Measurements from ENCODE around the gene ZNF683.
"Not testable (repeated sequence)": the region's sequence is repeated elsewhere in the genome, so short reads cannot be mapped to it uniquely, and the experiment has no call there.

Gene ZNF683

DNA sequence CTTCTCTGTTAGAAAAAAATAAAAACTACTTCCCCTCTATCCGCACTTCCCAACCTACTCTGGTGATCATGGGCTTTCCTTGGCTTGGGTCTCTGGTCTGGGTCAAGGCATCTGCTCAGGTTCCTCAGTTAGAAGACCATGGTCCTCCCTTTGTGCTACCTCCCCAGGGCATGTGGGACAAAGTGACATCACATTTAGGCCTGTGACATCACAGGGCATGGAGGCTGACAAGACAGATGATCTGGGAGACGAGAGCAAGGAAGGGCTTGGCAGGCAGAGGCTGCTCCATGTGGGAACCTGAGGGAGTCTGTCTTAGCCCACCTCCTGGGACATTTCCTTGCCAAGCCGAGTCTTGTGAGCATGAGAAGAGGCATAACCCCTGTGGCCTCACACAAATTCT, at the start of gene ZNF683:
TSS of gene ZNF683 (minus strand) at position 140 of the 400 bp plus-strand sequence. CDS start 4,179 bp downstream, outside the sequence.
- not testable (repeated sequence) for DNase-seq (ENCODE audit: low spot score)

DNA sequence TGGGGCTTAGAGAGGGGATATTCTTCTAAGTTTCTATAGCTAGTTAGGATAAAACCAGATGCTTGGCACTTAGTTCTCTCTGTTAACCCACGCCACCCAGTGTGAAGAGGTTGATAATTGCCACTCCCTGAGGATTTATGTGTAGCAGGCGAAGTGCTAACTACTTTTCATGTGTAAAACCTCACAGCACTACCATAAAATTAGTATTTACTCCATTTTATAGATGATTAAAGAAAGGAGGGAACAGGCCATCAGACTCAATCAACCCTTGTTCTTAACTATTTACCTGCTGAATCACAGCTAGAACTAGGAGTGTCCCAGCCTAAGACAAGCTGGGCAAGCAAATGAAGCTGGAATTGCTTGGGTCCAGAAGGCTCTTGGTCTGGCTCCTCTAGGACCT, 46.9 kb upstream of the ZNF683 start:
- DNase-seq (ENCODE audit: low spot score) = no peak

DNA sequence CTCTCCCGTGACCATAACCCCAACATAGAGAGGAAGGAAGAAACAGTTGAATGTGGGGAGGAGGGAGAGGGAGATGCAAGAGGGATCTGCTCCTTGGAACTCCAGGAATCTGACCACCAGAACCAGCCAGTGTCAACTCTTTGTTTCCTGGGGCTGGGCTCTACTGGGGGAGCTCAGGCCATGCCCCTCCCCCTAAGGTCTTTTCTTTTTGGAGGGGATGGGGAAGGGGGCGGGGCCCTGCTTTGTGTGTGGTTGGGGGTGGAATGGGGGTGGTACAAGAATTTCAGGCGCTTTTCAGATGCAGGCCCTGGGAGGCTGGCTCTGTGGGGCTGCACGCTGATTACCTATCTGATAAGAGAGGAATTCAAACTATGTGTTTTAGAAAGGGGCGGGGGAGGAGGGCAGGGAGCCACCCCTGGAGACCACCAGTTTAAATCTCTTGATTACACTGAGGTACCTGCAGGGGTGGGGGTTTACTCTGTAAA, 46.4 kb upstream of the ZNF683 start:
- no peak for DNase-seq (ENCODE audit: low spot score)

DNA sequence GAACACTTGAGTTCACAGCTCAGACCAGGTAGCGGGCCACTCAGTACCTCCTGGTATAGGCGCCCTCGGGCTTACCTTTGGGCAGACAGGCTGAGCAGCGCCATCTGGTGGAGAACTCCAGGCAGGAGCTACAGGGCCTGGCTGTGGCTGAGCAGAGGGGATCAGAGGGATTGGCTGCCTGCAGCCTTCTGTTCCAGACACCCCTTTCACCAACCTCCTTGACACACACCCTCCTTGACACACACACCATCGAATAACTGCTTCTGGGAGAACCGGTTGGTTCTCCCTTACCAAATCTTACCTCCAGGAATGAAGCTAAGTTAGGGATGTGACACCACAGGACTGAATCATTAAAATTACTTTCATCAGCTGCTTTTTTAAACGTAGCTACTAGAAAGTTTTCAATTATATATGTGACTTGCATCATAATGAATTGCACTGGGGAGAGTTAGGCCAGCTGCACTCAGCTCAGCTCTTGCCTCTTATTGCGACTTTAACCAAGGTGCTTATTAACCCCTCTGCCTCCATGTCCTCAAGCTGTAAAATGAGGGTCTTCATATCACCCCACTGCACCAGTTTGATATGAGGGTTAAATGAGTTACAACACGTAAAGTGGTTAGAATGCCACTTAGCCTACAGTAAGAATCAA, 44.7 kb upstream of the ZNF683 start:
- peak; percentile 83 for DNase-seq (ENCODE audit: low spot score)

DNA sequence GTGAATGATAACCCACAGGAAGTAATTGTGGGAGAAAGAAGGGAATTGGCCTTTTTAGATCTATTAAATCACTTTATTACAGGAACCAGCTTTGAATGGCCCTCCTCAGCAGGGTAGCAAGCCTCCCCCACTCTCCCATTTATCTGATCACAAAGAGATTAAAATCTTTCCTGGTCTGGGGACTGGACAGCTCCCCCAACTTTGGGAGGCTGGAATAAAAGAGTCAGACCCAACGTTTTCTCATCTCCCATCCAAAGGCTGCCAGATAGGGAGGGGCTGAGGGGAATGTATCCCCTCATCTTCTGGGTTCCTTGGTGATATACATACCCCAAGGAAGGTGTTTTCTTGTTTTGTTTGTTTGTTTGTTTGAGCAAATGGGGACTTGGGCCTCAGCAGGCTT, 40.5 kb upstream of the ZNF683 start:
- no peak for DNase-seq (ENCODE audit: low spot score)

DNA sequence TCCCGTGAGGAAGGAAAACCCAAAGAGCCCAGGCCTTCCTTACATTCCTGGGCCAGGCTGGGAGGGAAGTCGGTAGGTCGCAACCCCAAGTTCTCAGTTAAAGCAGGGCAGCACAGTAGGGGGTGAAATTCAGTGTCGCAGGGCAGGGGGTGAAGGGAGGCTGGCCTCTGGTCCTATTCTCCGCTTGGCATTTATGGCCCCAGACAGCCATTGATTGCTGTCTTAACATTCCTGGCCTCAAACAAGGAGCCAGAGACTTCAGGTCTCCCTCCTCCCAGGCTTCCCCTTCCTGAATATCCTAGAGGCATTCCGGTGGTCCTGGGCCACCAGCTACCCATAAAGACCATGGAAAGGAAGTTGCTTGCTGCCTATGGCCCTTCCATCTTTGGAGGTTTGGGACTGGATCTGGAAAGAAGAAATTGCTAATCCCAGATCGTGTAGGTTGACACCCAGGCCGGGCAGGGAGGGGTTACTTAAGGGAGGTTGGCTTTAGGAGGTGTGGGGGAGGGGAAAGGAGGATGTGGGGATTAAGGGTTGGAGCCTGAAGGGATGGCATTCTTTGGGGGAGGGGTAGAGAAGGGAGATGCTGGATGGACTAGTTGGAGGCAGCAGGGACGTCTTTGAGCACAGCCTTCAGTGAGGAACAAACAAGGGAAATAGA, 39.8 kb upstream of the ZNF683 start:
- DNase-seq (ENCODE audit: low spot score) = no peak

DNA sequence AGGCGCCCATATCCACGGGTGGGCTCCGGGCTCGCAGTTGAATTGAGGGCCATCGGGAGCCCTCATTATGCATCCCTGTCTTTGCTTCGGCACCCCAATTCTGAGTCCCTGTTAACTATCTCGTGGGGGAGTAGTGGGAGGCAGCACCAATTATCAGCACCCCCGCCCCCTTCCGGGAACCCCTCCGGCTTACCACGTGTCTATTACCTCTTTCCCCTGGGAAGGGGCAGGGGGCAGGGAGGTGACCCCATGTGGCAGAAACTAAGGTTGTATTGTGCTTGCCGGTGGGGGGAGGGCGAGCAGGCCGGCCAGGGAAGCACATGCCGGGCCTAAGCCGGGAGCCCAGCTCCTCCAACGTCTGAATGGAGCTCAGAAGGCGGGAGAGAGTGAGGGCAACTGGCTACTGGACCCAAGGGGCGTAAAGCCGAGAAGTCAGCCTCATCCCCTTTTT, 39.1 kb upstream of the ZNF683 start:
- DNase-seq (ENCODE audit: low spot score) = no peak

DNA sequence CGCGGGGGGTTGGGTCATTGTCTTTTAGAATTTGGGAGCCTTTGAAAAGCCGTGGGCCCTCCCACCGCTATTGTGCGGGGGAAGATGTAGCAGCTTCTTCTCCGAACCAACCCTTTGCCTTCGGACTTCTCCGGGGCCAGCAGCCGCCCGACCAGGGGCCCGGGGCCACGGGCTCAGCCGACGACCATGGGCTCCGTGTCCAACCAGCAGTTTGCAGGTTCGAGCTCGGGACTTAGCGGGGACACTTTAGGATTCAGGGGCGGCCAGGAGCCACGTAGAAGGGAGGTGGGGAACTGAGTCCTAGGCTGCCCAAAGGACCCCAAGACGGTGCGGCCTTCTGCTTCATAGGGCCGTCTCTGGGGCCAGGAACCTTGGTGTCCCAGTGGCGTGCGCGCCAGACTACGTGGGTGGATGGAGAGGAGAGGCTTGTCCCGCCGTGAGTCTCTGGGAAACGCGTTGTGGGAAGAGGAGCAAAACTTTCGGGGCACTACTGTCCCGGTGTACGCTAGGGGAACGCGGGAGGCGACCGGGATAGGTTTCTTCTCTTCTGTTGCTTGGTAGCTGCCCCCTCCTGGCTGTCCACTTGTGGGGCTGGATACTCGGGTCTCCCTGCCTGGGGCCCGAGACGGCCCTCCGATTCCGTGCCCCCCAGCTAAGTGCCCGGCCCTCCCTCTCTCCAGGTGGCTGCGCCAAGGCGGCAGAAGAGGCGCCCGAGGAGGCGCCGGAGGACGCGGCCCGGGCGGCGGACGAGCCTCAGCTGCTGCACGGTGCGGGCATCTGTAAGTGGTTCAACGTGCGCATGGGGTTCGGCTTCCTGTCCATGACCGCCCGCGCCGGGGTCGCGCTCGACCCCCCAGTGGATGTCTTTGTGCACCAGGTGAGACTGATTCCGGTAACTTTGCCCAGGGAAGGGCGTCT, 38.4 kb upstream of the ZNF683 start, which contains the start of gene LIN28A:
TSS of gene LIN28A (plus strand) at position 112 of the 918 bp plus-strand sequence. CDS start at position 187, 75 bp downstream.
- no peak for DNase-seq (ENCODE audit: low spot score)

DNA sequence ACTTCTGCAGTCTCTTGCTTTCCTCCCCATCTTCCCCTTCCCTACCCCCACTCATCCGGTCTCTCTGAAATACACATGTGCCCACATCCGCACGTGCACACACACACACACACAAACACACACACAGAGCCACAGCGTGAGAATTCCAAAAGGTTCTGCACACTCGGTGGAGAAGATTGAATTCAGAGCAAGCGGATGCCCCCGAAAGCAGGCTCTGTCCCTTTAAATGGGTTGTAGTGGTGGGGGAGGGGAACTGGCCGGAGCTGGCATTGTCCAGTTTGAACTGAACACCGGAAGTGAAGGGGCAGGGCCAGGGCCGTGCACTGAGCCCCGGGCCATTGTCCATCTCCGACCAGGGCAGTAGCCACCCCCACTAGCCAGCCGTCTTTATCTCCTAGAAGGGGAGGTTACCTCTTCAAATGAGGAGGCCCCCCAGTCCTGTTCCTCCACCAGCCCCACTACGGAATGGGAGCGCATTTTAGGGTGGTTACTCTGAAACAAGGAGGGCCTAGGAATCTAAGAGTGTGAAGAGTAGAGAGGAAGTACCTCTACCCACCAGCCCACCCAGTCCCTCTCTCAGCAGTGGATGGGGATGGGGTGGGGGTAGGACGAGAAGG, 36.7 kb upstream of the ZNF683 start:
- DNase-seq (ENCODE audit: low spot score) = no peak

DNA sequence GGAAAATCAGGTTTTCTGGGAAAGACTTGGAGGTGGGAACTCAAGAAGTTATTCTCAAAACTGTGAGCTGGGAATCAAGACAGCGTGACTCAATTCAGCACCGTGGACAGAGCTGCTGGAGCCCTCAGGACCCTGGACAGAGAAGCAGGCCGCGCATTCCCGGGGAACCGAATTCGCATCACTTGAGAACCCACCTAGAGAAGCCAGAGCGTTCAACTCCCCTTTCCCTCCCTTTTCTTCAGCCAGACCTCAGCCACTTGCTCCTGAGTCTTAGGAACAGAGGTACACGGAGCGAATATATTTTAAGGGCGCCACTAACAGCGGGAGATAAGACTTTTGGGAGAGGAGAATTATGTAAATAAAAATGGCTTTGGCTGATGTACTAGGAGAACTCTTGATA, 36.1 kb upstream of the ZNF683 start:
- DNase-seq (ENCODE audit: low spot score) = peak; percentile 61

DNA sequence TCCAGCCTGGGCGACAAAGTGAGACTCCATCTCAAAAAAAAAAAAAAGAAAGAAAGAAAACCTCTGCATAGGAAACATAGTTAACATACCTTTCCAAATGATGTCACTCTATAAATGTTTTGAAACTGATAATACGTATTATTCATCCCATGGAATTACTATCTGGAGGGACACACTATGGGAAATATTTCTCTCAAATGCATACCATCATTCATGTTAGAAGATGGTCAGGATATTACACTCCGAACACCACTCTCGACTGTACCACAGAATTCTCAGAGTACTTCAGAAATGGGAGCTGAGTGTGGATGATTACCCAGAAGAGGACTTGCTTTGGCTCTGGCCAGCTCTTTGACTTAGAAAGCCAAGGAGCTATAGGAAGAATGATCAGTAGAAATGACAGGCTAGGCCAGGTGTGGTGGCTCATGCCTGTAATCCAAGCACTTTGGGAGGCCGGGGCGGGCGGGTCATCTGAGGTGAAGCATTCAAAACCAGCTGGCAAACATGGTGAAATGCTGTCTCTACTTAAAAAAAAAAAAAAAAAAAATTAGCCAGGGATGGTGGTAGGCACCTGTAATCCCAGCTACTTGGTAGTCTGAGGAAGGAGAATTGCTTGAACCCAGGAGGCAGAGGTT, 32.8 kb upstream of the ZNF683 start:
- no peak for DNase-seq (ENCODE audit: low spot score)

DNA sequence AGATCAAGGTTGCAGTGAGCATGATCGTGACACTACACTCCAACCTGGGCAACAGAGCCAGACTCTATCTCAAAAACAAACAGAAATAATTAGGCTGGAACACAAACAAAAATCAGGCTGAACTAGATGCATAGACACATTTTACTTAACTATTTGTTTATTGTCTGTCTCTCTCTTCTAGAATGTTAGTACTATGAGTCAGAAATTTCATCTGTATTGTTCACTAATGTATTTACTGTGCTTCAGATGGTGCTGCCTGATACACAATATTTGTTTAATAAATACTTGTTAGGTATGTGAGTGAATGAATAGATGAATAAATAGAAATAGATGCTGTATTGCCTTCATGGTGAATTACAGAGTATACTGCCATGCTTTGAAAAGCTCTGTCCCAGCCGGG, 32.1 kb upstream of the ZNF683 start:
- no peak for DNase-seq (ENCODE audit: low spot score)

DNA sequence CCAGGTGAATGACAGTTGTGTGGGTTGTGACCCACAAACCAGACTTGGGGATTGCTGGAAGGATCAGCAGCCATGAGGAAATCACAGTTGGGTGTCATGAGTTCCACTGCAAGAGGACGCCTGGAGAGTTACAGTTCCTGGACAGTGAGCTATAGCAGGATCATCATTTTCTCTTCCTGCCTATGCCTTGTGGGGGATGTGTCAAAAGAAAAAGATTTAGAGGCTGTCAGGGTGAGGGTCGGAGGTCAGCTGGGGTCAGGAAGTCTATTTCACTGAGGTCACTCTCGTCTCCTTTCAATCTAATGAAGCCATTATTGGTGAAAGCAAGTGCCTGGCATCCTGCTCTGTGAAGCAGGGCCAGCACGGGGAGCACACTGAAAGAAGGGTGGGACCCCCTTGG, 31.1 kb upstream of the ZNF683 start:
- DNase-seq (ENCODE audit: low spot score) = no peak

DNA sequence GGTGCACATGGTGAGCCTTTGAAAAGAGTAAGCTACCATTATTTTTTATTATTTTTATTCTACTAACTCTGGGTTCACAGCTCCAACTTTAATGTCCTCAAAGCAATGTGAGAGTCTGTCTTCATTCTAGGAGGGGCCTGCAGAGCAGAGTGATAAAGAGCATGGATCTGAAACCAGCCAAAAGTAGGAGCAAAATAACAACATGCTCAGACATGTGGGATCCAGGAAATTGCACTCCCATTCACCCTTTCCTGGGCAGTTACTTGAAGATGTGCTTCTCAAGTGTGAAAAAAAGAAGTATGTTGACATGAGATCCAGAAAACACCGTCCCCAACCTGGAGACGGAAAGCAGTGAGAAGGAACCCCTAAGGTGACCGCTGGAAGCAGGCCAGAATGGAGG, 29.3 kb upstream of the ZNF683 start:
- DNase-seq (ENCODE audit: low spot score) = no peak

DNA sequence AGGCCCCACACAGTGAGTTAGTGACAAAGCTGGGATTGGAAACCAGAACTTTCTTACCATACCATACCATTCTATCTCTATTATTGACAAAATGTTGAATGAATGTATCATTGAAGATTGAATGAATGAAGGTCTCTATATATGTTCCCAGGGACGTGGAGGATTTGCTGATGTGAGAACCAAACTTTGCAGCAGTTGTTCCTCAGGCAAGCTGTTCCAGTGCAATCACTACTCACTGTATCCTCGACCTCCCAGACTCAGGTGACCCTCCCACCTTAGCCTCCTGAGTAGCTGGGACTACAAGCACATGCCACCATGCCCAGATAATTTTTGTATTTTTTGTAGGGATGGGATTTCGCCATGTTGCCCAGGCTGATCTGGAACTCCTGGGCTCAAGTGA, 26.5 kb upstream of the ZNF683 start:
- no peak for DNase-seq (ENCODE audit: low spot score)

DNA sequence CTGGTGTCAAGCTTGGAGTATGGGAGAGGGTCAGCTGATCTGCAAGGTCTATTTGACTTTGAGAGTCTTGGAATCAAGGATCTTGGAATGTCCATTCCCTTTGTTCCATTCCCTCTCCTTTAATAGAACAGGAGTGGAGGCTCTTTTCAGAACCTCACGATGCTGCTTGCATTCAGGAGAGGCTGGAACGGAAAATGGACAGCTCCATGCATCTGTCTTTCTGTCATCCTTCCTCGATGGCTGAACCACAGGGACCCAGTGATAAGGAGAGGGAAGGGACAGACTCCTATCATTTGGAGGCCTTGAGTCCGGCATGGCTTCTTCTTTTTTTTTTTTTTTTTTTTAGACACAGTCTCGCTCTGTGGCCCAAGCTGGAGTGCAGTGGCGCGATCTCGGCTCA, 23.2 kb upstream of the ZNF683 start:
- DNase-seq (ENCODE audit: low spot score) = no peak

DNA sequence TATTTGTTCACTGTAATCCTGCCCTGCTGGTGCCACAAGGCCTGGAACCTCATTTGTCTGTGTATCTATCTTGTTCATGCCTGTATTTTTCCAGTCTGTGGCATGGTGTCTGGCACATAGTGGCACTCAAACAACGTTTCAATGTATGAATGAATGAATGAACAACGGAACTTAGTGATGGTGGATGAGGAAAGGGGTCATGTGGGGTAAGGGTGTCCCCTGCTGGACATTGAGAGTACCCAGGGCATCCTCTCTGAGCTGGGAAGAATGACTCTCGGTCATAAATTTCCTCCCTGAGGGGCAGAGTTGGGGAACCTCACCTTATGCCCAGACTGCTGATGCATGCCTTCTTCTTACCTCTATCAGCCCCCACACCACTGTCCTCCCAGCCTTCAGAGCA, 18.9 kb upstream of the ZNF683 start:
- DNase-seq (ENCODE audit: low spot score) = peak; percentile 65

DNA sequence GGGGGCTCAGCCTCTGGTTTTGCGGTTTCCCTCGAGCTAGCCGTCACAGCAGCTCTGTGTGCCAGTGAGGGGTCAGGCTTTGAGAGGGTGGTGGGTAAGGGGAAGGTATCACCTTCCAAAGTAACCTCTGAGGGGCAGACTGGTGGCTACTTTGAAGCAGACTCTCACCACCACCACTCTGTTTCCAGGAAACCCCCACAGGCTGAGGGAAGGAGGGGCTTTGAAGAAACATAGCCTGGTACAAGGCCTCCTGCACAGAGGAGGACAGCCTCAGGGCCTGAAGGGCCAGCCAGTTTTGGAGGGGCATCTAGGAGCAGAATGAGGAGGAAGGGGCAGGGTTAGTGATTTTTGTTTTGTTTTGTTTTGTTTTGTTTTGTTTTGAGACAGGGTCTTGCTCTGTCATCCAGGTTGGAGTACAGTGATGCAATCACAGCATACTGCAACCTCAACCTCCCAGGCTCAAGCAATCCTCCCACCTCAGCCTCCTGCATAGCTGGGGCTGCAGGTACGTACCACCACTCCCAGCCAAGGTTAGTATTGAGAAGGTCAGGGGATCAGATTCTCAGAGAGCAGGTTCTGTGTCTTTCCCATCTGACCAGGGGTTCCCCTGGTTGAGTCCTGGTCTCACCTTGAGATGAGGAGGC, 17.2 kb upstream of the ZNF683 start:
- DNase-seq (ENCODE audit: low spot score) = no peak

DNA sequence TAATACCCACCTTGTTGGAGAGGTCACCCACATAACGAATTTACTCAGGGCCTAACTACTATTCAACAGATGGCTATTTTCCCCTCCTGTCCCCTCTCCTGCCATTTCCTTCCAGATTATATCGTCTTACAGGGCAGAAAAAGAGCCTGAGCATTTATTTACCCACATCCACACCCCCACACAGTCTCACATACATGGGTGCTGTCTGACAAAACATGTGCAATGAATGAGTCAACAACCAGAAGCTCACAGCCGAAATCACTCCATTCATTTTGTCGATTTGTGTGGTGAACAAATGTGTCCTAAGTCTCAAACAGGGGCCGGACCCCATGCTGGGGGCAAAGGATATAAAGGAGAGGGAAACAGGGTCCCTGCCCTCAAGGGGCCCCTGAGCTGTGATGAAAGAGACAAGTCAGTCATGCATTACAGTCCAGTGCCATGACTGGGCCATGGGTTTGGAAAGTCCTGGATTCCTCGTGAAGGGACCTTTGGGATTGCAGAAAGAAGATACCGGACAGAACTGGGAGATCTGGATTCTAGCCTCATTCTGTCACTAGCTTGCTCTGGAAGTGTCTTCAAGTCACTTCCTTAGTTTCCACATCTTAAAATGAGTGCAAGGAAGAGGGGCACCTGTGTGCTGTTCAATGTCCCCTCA, 16.4 kb upstream of the ZNF683 start:
- DNase-seq (ENCODE audit: low spot score) = no peak

DNA sequence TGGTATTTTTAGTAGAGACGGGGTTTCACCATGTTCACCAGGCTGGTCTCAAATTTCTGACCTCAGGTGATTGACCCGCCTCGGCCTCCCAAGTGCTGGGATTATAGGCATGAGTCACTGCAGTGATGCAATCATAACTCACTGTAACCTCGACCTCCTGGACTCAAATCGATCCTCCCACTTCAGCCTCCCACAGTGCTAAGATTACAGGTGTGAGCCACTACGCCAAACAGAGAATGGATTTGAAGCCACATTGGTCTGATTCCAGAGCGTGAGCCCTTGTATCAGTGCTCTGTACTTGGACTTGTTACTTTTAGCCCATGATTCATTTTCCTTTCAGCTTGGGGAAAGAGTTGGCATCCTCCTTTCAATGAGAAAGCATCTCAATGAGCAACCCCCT, 14.9 kb upstream of the ZNF683 start:
- DNase-seq (ENCODE audit: low spot score) = no peak

DNA sequence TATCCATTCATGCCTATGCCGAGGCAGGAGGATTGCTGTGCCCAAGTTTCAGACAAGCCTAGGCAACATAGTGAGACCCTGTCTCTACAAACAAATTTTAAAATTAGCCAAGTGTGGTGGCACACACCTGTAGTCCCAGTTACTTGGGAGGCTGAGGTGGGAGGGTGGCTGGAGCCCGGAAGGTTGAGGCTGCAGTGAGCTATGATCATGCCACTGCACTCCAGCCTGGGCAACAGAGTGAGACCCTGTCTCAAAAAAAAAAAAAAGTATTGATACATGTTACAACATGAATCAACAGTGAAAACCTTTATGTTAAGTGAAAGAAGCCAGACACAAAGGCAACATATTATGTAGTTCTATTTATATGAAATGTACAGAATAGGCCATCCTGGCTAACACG, 12.5 kb upstream of the ZNF683 start:
- DNase-seq (ENCODE audit: low spot score) = not testable (repeated sequence)

Measured in hematopoietic multipotent progenitor cell treated with erythropoietin and hydrocortisone succinate and interleukin-3 and kit ligand, for 15 days (in vitro differentiated cells).